SU-DHL-6 (cell line): ENCODE results near the gene ADH1B.

ENCODE experiments used
- H2AFZ ChIP-seq: fragments of 200-600 bp; sonication (generic); 2 replicates; pipeline ENCODE4 v1.6.1; 2014; ENCODE audit warnings: low read depth, mild to moderate bottlenecking, moderate library complexity, mixed read lengths, antibody characterized with exemption, low read length; ENCODE audit not compliant: severe bottlenecking
- H3F3A ChIP-seq: fragments of 200-600 bp; shearing (Covaris generic); 2 replicates; pipeline ENCODE4 v1.6.0; 2016; ENCODE audit warnings: antibody characterized with exemption, mild to moderate bottlenecking; ENCODE audit not compliant: insufficient read depth
- H3K27ac ChIP-seq: fragments of 200-600 bp; sonication (generic); 2 replicates; pipeline ENCODE4 v1.5.1; 2016; ENCODE audit warnings: low read depth, mild to moderate bottlenecking, low read length, moderate library complexity, mixed read lengths
- H3K27me3 ChIP-seq: fragments of 200-600 bp; sonication (generic), shearing (Covaris generic); 2 replicates; pipeline ENCODE4 v1.6.0; 2014; ENCODE audit warnings: mild to moderate bottlenecking, low read length
- H3K36me3 ChIP-seq: fragments of 200-600 bp; sonication (generic); 2 replicates; pipeline ENCODE4 v1.6.1; 2014; ENCODE audit warnings: mild to moderate bottlenecking, low read length, mixed read lengths
- H3K4me2 ChIP-seq: fragments of 300-600, 200-600 bp; shearing (Covaris generic), sonication (generic); 2 replicates; pipeline ENCODE4 v1.6.0; 2014; ENCODE audit warnings: low read length, low read depth, mild to moderate bottlenecking; ENCODE audit not compliant: poor library complexity, severe bottlenecking
- H3K4me3 ChIP-seq: fragments of 200-600 bp; sonication (generic); 2 replicates; pipeline ENCODE4 v1.5.1; 2014; ENCODE audit warnings: antibody characterized with exemption, low read length, mild to moderate bottlenecking, mixed read lengths; ENCODE audit not compliant: insufficient read depth, poor library complexity, severe bottlenecking
- H3K79me2 ChIP-seq: fragments of 200-600 bp; sonication (generic); 2 replicates; pipeline ENCODE4 v1.6.1; 2014; ENCODE audit warnings: mild to moderate bottlenecking, low read length, moderate library complexity; ENCODE audit not compliant: insufficient read depth
- H3K9ac ChIP-seq: fragments of 200-600 bp; sonication (generic); 2 replicates; pipeline ENCODE4 v1.7.0; 2014; ENCODE audit warnings: mild to moderate bottlenecking, low read length
- H3K9me2 ChIP-seq: fragments of 200-600 bp; sonication (generic); replicated peaks from 2 replicates; pipeline ENCODE4 v1.6.1; 2014; ENCODE audit warnings: low read length; ENCODE audit not compliant: insufficient read depth
- H3K9me3 ChIP-seq: fragments of 200-600 bp; sonication (generic); 2 replicates; pipeline ENCODE4 v1.6.1; 2014; ENCODE audit warnings: low read length, mixed read lengths; ENCODE audit not compliant: insufficient read depth
- H4K20me1 ChIP-seq: fragments of 200-600 bp; sonication (generic); 2 replicates; pipeline ENCODE4 v1.6.1; 2014; ENCODE audit warnings: low read depth, mild to moderate bottlenecking, antibody characterized with exemption, low read length, moderate library complexity, mixed read lengths
- CTCF ChIP-seq: fragments of 200-600 bp; sonication (generic); IDR thresholded peaks from one replicate; pipeline ENCODE4 v1.5.1; 2017; ENCODE audit warnings: antibody characterized with exemption, mild to moderate bottlenecking, low read length, moderate library complexity; ENCODE audit not compliant: insufficient read depth, poor library complexity, severe bottlenecking
- EZH2phosphoT487 ChIP-seq: fragments of 200-600 bp; sonication (generic), shearing (Covaris generic); conservative IDR thresholded peaks from 2 replicates; pipeline ENCODE4 v1.6.1; 2018; ENCODE audit warnings: mild to moderate bottlenecking, antibody characterized with exemption, low read length, moderate library complexity, mixed read lengths

The ADH1B gene

GRCh38 chr4:99301376-99302164 is 19.6 kb downstream of the ADH1B start:
- no peak overlapping the region for H2AFZ ChIP-seq

GRCh38 chr4:99300934-99301333 is 20.3 kb downstream of the ADH1B start:
- Histone ChIP-seq H3K79me2 (no peaks in the 10 kb centered on the region), H2AFZ (no peak overlapping the region)

More at GRCh38 chr4:99301376-99302164, 19.6 kb downstream of the ADH1B start:
- no peaks in the 10 kb centered on the region for H3F3A ChIP-seq
- no peak overlapping the region for H3K4me3 ChIP-seq
- H3K9me3 ChIP-seq = no peaks in the 10 kb centered on the region
- H4K20me1 ChIP-seq = no peaks in the 10 kb centered on the region
- H3K27me3 ChIP-seq = no peaks in the 10 kb centered on the region
- no peaks in the 10 kb centered on the region for H3K9me2 ChIP-seq
- H3K36me3 ChIP-seq = no peaks in the 10 kb centered on the region
- no peaks in the 10 kb centered on the region for H3K79me2 ChIP-seq
- no peak for TF ChIP-seq EZH2phosphoT487
- TF ChIP-seq CTCF = no peak
- H3K27ac ChIP-seq = no peak overlapping the region
- no peak overlapping the region for H3K4me2 ChIP-seq
- H3K9ac ChIP-seq = no peak overlapping the region

GRCh38 chr4:99293357-99293756 is 27.8 kb downstream of the ADH1B start:
- H3K9me3 ChIP-seq = no peaks in the 10 kb centered on the region
- no peak overlapping the region for H2AFZ ChIP-seq
- H3F3A ChIP-seq = no peaks in the 10 kb centered on the region
- H3K9me2 ChIP-seq = no peaks in the 10 kb centered on the region
- H3K4me3 ChIP-seq = no peak overlapping the region
- H3K27me3 ChIP-seq = no peaks in the 10 kb centered on the region
- H4K20me1 ChIP-seq = no peaks in the 10 kb centered on the region
- TF ChIP-seq CTCF (no peak), EZH2phosphoT487 (no peak)
- H3K4me2 ChIP-seq = no peak overlapping the region
- H3K27ac ChIP-seq = no peak overlapping the region
- no peaks in the 10 kb centered on the region for H3K36me3 ChIP-seq
- H3K79me2 ChIP-seq = no peaks in the 10 kb centered on the region
- no peak overlapping the region for H3K9ac ChIP-seq

More at GRCh38 chr4:99300934-99301333, 20.3 kb downstream of the ADH1B start:
- H3K4me2 ChIP-seq = no peak overlapping the region
- TF ChIP-seq EZH2phosphoT487 (no peak), CTCF (no peak)
- H3K36me3 ChIP-seq = no peaks in the 10 kb centered on the region
- H3K27ac ChIP-seq = no peak overlapping the region
- H4K20me1 ChIP-seq = no peaks in the 10 kb centered on the region
- no peak overlapping the region for H3K9ac ChIP-seq
- no peaks in the 10 kb centered on the region for H3F3A ChIP-seq
- no peaks in the 10 kb centered on the region for H3K9me2 ChIP-seq
- no peak overlapping the region for H3K4me3 ChIP-seq
- H3K27me3 ChIP-seq = no peaks in the 10 kb centered on the region
- H3K9me3 ChIP-seq = no peaks in the 10 kb centered on the region
